Measurements from ENCODE around the gene CAMK1. TPM values are rescaled to one million over a fixed set of nuclear protein-coding genes. Genes with fewer than 3 reads are reported as not detected.

The CAMK1 gene
- total and polyA plus RNA-seq, 9 of the 15 experiments (the other 6 are each of a cell fraction or from before 2014, with no cell fraction given): 0.23 to 10.7 (median 6.0) TPM

- FAIRE-seq (peak; percentile 82), DNase-seq (ENCODE audit: extremely low read depth in 1 of 4, low spot score in 3 of 4) (no peak), ATAC-seq (no peak)
- Histone ChIP-seq H3K4me1 (replicated peaks in 1 of 2; ENCODE audit: control insufficient read depth in 2 of 2, insufficient read depth in 2 of 2, low read length in 2 of 2) (peaks cover 0 to 19% of the 10 kb centered on the region in 2 experiments; a peak in 3 of 5 replicates), H3K36me3 (ENCODE audit: control insufficient read depth, insufficient read depth, low read length) (no peaks in the 10 kb centered on the region), H3K4me2 (ENCODE audit: insufficient read depth, low read length) (peak overlapping the region; percentile 71), H3K4me3 (peak overlapping the region; percentile 37; the same call in 1 of the 2 replicates), H3K27me3 (ENCODE audit: control insufficient read depth in 2 of 2, insufficient read depth in 2 of 2, low read length in 2 of 2) (no peaks in the 10 kb centered on the region), H3K9me1 (ENCODE audit: control insufficient read depth, insufficient read depth, low read length) (no peaks in the 10 kb centered on the region), H3K79me2 (ENCODE audit: control insufficient read depth, insufficient read depth, low read length) (no peaks in the 10 kb centered on the region), H2AFZ (ENCODE audit: low read depth, low read length) (no peak overlapping the region), H3K9ac (ENCODE audit: insufficient read depth in 1 of 2, low read depth in 2 of 2, low read length in 2 of 2) (peak overlapping the region in 1 of 2 experiments; percentile 48; a peak in 1 of 4 replicates), H3K9me3 (replicated peaks; ENCODE audit: control insufficient read depth, insufficient read depth, low read depth, low read length) (no peaks in the 10 kb centered on the region), H3K27ac (ENCODE audit: extremely low read depth, low read depth, low read length) (no peak overlapping the region), H4K20me1 (replicated peaks; ENCODE audit: control insufficient read depth, insufficient read depth, low read length) (no peaks in the 10 kb centered on the region)
- intact Hi-C loops (cut with micrococcal nuclease) (no loop called here), in situ Hi-C loops (cut with MboI) (no loop called here)
- ChIA-PET CTCF (ENCODE audit: low intra/inter-chr PET ratio) (no interaction called here), POLR2A (interaction anchor here (0.8 to 1.3 kb wide), 4 partner anchors 11 to 17 kb away, joined by 3 to 6 read pairs (median 4); no protein-coding TSS in a partner anchor)
- 71% methylated on average over 5 of the region's 5 CpGs for WGBS (ENCODE audit: insufficient coverage, low coverage, missing lambda C conversion rate)
- no TSS peak for BruUV-seq (replicated peaks)
- TF ChIP-seq PTBP1 (IDR thresholded peaks at IDR 0.05; ENCODE audit: low read depth, low read length): no peak
- no peak for TF ChIP-seq MAX (CRISPR knock-in tag; IDR thresholded peaks at IDR 0.05)
- TF ChIP-seq ELF4 (CRISPR knock-in tag; IDR thresholded peaks at IDR 0.05): peak; percentile 66; the same call in 1 of the 2 replicates
- 0 out of 2 replicates have a peak, but pooled peaks have one; percentile 65 for TF ChIP-seq ZBTB26 (CRISPR knock-in tag; IDR thresholded peaks at IDR 0.05)
- TF ChIP-seq ZNF518B (CRISPR knock-in tag; IDR thresholded peaks at IDR 0.05): no peak
- TF ChIP-seq DLX4 (CRISPR knock-in tag; IDR thresholded peaks at IDR 0.05): no peak
- TF ChIP-seq ZNF121 (CRISPR knock-in tag; conservative IDR thresholded peaks at IDR 0.05): no peak
- no peak for TF ChIP-seq ZNF143 (CRISPR knock-in tag; IDR thresholded peaks at IDR 0.05)
- peak; percentile 91 for TF ChIP-seq HBP1 (CRISPR knock-in tag; IDR thresholded peaks at IDR 0.05)
- 0 out of 2 replicates have a peak, but pooled peaks have one; percentile 17 for TF ChIP-seq OTX1 (CRISPR knock-in tag; IDR thresholded peaks at IDR 0.05)
- TF ChIP-seq HOMEZ (CRISPR knock-in tag; IDR thresholded peaks at IDR 0.05): no peak
- TF ChIP-seq ZNF583 (CRISPR knock-in tag; IDR thresholded peaks at IDR 0.05): no peak
These were observed 735 bp downstream of the CAMK1 start for GRCh38 chr3:9769012-9769411.
